Measurements from ENCODE around the gene RSAD1.

RSAD1 gene

GRCh38 chr17:50467855-50468303 lies 10.8 kb upstream of the RSAD1 start:
- H3K4me3 ChIP-seq (ENCODE audit: control insufficient read depth, low read depth, low read length) = no peak overlapping the region
- TF ChIP-seq, protein P1, sequence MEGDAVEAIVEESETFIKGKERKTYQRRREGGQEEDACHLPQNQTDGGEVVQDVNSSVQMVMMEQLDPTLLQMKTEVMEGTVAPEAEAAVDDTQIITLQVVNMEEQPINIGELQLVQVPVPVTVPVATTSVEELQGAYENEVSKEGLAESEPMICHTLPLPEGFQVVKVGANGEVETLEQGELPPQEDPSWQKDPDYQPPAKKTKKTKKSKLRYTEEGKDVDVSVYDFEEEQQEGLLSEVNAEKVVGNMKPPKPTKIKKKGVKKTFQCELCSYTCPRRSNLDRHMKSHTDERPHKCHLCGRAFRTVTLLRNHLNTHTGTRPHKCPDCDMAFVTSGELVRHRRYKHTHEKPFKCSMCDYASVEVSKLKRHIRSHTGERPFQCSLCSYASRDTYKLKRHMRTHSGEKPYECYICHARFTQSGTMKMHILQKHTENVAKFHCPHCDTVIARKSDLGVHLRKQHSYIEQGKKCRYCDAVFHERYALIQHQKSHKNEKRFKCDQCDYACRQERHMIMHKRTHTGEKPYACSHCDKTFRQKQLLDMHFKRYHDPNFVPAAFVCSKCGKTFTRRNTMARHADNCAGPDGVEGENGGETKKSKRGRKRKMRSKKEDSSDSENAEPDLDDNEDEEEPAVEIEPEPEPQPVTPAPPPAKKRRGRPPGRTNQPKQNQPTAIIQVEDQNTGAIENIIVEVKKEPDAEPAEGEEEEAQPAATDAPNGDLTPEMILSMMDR (conservative IDR thresholded peaks at IDR 0.05; ENCODE audit: control insufficient read depth, insufficient read depth, low read depth, low read length) = no peak
- DNase-seq (ENCODE audit: low read depth) = no peak

GRCh38 chr17:50468304-50469207 lies 10.1 kb upstream of the RSAD1 start, which contains the start of gene CHAD:
TSS of gene CHAD (minus strand) at chr17:50468880. CDS start at chr17:50468813, 67 bp downstream.
- TF ChIP-seq, protein P1 (conservative IDR thresholded peaks at IDR 0.05; ENCODE audit: control insufficient read depth, insufficient read depth, low read depth, low read length) = no peak
- DNase-seq (ENCODE audit: low read depth) = no peak
- H3K4me3 ChIP-seq (ENCODE audit: control insufficient read depth, low read depth, low read length) = no peak within 1 kb of the TSS

- TF ChIP-seq, protein P1 (conservative IDR thresholded peaks at IDR 0.05; ENCODE audit: control insufficient read depth, insufficient read depth, low read depth, low read length) = no peak
- DNase-seq (ENCODE audit: low read depth) = no peak
- H3K4me3 ChIP-seq (ENCODE audit: control insufficient read depth, low read depth, low read length) = no peak overlapping the region
Observed at GRCh38 chr17:50469208-50469605, 9.5 kb upstream of the RSAD1 start.

GRCh38 chr17:50469671-50470305 lies 8.9 kb upstream of the RSAD1 start:
- TF ChIP-seq, protein P1 (conservative IDR thresholded peaks at IDR 0.05; ENCODE audit: control insufficient read depth, insufficient read depth, low read depth, low read length) = no peak

GRCh38 chr17:50470426-50470825 lies 8.2 kb upstream of the RSAD1 start:
- DNase-seq (ENCODE audit: low read depth) = no peak
- TF ChIP-seq, protein P1 (conservative IDR thresholded peaks at IDR 0.05; ENCODE audit: control insufficient read depth, insufficient read depth, low read depth, low read length) = no peak
- H3K4me3 ChIP-seq (ENCODE audit: control insufficient read depth, low read depth, low read length) = no peak overlapping the region

More at GRCh38 chr17:50469671-50470305, 8.9 kb upstream of the RSAD1 start:
- no peak for DNase-seq (ENCODE audit: low read depth)
- no peak overlapping the region for H3K4me3 ChIP-seq (ENCODE audit: control insufficient read depth, low read depth, low read length)

DNA sequence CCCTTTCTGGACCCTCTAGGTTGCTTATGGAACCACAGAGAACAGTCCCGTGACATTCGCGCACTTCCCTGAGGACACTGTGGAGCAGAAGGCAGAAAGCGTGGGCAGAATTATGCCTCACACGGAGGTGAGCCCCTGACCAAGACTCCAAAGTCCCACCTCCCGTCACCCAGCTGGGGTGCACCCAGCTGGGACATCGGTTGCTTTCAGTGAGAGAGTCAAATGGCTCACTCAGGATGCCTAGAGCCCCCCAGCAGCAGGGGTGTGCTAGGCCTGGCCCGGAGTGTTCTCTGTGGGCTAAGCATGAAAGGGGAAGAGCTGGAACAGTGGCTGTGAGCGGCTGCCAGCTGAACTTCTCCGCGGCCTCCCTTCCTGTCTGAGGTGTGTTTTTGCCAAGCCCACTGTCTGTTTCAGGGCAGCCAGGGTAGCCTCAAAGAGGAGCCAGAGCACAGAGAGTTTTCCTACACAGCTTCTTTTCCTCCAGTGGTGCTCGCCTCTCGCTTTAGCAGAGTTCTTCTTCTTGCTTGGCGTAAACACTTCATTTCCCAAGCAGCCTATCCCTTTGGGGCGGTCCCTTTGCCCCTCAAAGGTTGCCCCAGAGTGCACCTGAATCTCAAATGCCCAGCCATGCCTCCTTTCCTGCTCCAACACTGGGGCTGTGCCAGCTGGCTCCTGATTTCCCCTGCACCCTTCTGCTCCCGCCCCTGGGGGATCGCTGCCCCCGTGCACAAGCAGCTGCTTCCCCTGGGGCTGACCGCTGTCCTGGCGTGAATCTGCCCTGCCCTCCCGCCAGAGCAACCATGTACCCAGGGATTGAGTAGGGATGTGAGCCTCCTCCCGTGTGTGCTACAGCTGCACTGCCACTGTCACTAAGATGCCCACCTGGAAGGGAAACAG lies 7.4 kb upstream of the RSAD1 start:
- TF ChIP-seq, protein P1 (conservative IDR thresholded peaks at IDR 0.05; ENCODE audit: control insufficient read depth, insufficient read depth, low read depth, low read length) = no peak
- H3K4me3 ChIP-seq (ENCODE audit: control insufficient read depth, low read depth, low read length) = no peak overlapping the region
- DNase-seq (ENCODE audit: low read depth) = no peak

Data from fibroblast of mammary gland (primary cell).